Muscle of back (tissue), 11 donors: ENCODE data around the gene ADAT1. TPM values are rescaled to one million over a fixed set of nuclear protein-coding genes. Genes with fewer than 3 reads are reported as not detected.

ENCODE experiments used
- DNase-seq, 3 donors: peaks; one replicate each; pipeline versions ENCODE4 v3.0.0 to v3.0.0-alpha.2; 2013
- polyA plus RNA-seq, 10 donors: library from polyadenylated mRNA; unstranded; fragments of 120-200 nt; gene quantifications; one replicate each; pipeline ENCODE4 v1.2.1, GENCODE V29; 2013; ENCODE audit not compliant: insufficient read length in 10 of 10

The ADAT1 gene
- polyA plus RNA-seq, 10 donors: 22.8 to 46.2 (median 32.4) TPM

- peak; percentile 7 to 68 (median 27) for DNase-seq
These were observed 2.0 kb downstream of the ADAT1 start for GRCh38 chr16:75621170-75621477.

GRCh38 chr16:75620326-75621169 is 2.5 kb downstream of the ADAT1 start:
- DNase-seq: no peak

GRCh38 chr16:75618780-75619179 is 4.3 kb downstream of the ADAT1 start:
- DNase-seq: no peak

- no peak for DNase-seq
These were observed 6.0 kb downstream of the ADAT1 start for GRCh38 chr16:75617121-75617520.

GRCh38 chr16:75616521-75617010 is 6.5 kb downstream of the ADAT1 start:
- DNase-seq: no peak

GRCh38 chr16:75615619-75616018 is 7.5 kb downstream of the ADAT1 start:
- DNase-seq: no peak

GRCh38 chr16:75614066-75614897 is 8.8 kb downstream of the ADAT1 start:
- DNase-seq: no peak

- no peak for DNase-seq
These were observed 16.6 kb downstream of the ADAT1 start for GRCh38 chr16:75606507-75606906.

GRCh38 chr16:75603241-75603640 is 19.8 kb downstream of the ADAT1 start:
- DNase-seq: no peak

GRCh38 chr16:75599452-75600277 is 23.4 kb downstream of the ADAT1 start:
- no peak for DNase-seq

GRCh38 chr16:75593825-75594820 is 29.0 kb downstream of the ADAT1 start:
- peak in 2 of 3 donors; percentile 27 to 46 for DNase-seq

GRCh38 chr16:75593308-75593707 is 29.8 kb downstream of the ADAT1 start:
- DNase-seq: peak in 1 of 3 donors; percentile 18

GRCh38 chr16:75591927-75592326 is 31.2 kb downstream of the ADAT1 start:
- DNase-seq: peak; percentile 24 to 69 (median 60)

- DNase-seq: peak; percentile 84 to 97 (median 92)
These were observed 31.9 kb downstream of the ADAT1 start for GRCh38 chr16:75590920-75591843.

- peak in 2 of 3 donors; percentile 81 to 85 for DNase-seq
These were observed 33.8 kb downstream of the ADAT1 start for GRCh38 chr16:75589306-75589705.

- DNase-seq: no peak
These were observed 34.4 kb downstream of the ADAT1 start for GRCh38 chr16:75588716-75589115.

GRCh38 chr16:75584108-75584507 is 39.0 kb downstream of the ADAT1 start:
- DNase-seq: no peak

GRCh38 chr16:75579281-75579834 is 43.7 kb downstream of the ADAT1 start:
- DNase-seq: no peak

GRCh38 chr16:75578725-75579124 is 44.4 kb downstream of the ADAT1 start:
- no peak for DNase-seq
